Muscle of leg (tissue), 11 donors: Measurements from ENCODE around the gene LHX3. TPM values are rescaled to one million over a fixed set of nuclear protein-coding genes. Genes with fewer than 3 reads are reported as not detected.

Source experiments
- DNase-seq: peaks from one replicate; pipeline ENCODE4 v3.0.0; 2013
- H3K27ac ChIP-seq: one replicate; pipeline ENCODE4 v1.5.1; 2013; ENCODE audit warnings: mild to moderate bottlenecking, low read length, control low read depth
- H3K27me3 ChIP-seq: one replicate; pipeline ENCODE4 v1.6.1; 2013; ENCODE audit warnings: low read length; ENCODE audit not compliant: control insufficient read depth, insufficient read depth
- H3K36me3 ChIP-seq: one replicate; pipeline ENCODE4 v1.6.1; 2013; ENCODE audit warnings: low read length; ENCODE audit not compliant: control insufficient read depth, insufficient read depth
- H3K4me1 ChIP-seq: one replicate; pipeline ENCODE4 v1.6.1; 2013; ENCODE audit warnings: low read length; ENCODE audit not compliant: control insufficient read depth, insufficient read depth
- H3K4me3 ChIP-seq: one replicate; pipeline ENCODE4 v1.5.1; 2013; ENCODE audit warnings: low read length, control low read depth
- H3K9me3 ChIP-seq: replicated peaks from 2 replicates; pipeline ENCODE4 v1.6.1; 2013; ENCODE audit warnings: low read depth, low read length; ENCODE audit not compliant: control insufficient read depth
- WGBS: methylation state at CpG from one replicate; pipeline ENCODE4 v1.1.5; 2013; ENCODE audit warnings: missing lambda C conversion rate; ENCODE audit not compliant: insufficient coverage; 5-methylcytosine and 5-hydroxymethylcytosine counted together
- polyA plus RNA-seq, 8 donors: library from polyadenylated mRNA; unstranded; fragments of 120-200 nt; gene quantifications; one replicate each; pipeline versions ENCODE4 v1.2.1 to v1.2.3, GENCODE V29; 2013; ENCODE audit warnings: inconsistent platforms in 1 of 8, low replicate concordance in 1 of 8; ENCODE audit not compliant: insufficient read length in 8 of 8, insufficient read depth in 1 of 8
- total RNA-seq: library from RNA; stranded (reverse); fragments of 120-200 nt; gene quantifications from one replicate; pipeline ENCODE4 v1.2.4, GENCODE V29; 2013

Gene LHX3
- total and polyA plus RNA-seq, 9 donors, result 0.24 TPM; not detected in 8

GRCh38 chr9:136199391-136200288 lies 5.3 kb downstream of the LHX3 start:
- Histone ChIP-seq H3K9me3 (no peaks in the 10 kb centered on the region), H3K36me3 (no peaks in the 10 kb centered on the region), H3K4me1 (no peaks in the 10 kb centered on the region), H3K4me3 (no peak overlapping the region), H3K27ac (no peak overlapping the region), H3K27me3 (peaks cover 95% of the 10 kb centered on the region)
- 4% methylated on average over 60 of the region's 71 CpGs for WGBS
- DNase-seq, result no peak

GRCh38 chr9:136198605-136199083 lies 6.3 kb downstream of the LHX3 start:
- no peak overlapping the region for H3K4me3 ChIP-seq
- no peaks in the 10 kb centered on the region for H3K36me3 ChIP-seq
- DNase-seq, result no peak
- under 1% methylated on average over 59 of the region's 62 CpGs for WGBS
- peaks cover 95% of the 10 kb centered on the region for H3K27me3 ChIP-seq
- H3K27ac ChIP-seq, result no peak overlapping the region
- no peaks in the 10 kb centered on the region for H3K9me3 ChIP-seq
- no peaks in the 10 kb centered on the region for H3K4me1 ChIP-seq

- H3K27ac ChIP-seq, result no peak overlapping the region
- H3K4me1 ChIP-seq, result no peaks in the 10 kb centered on the region
- H3K36me3 ChIP-seq, result no peaks in the 10 kb centered on the region
- H3K4me3 ChIP-seq, result no peak overlapping the region
- WGBS, result 0% methylated on average over 9 of the region's 18 CpGs
- peaks cover 92% of the 10 kb centered on the region for H3K27me3 ChIP-seq
- H3K9me3 ChIP-seq, result no peaks in the 10 kb centered on the region
- DNase-seq, result no peak
Measured at GRCh38 chr9:136197930-136198604, 6.9 kb downstream of the LHX3 start.

- H3K27ac ChIP-seq, result no peak overlapping the region
- no peaks in the 10 kb centered on the region for H3K36me3 ChIP-seq
- no peak for DNase-seq
- WGBS, result 3% methylated on average over 17 of the region's 35 CpGs
- no peaks in the 10 kb centered on the region for H3K4me1 ChIP-seq
- no peak overlapping the region for H3K4me3 ChIP-seq
- peaks cover 93% of the 10 kb centered on the region for H3K27me3 ChIP-seq
- H3K9me3 ChIP-seq, result no peaks in the 10 kb centered on the region
Measured at GRCh38 chr9:136197084-136197875, 7.6 kb downstream of the LHX3 start.

- H3K36me3 ChIP-seq, result no peaks in the 10 kb centered on the region
- H3K27me3 ChIP-seq, result peaks cover 94% of the 10 kb centered on the region
- WGBS, result 0% methylated on average over 15 of the region's 16 CpGs
- H3K4me3 ChIP-seq, result no peak overlapping the region
- H3K27ac ChIP-seq, result no peak overlapping the region
- H3K4me1 ChIP-seq, result no peaks in the 10 kb centered on the region
- DNase-seq, result no peak
- H3K9me3 ChIP-seq, result no peaks in the 10 kb centered on the region
Measured at GRCh38 chr9:136196404-136197083, 8.4 kb downstream of the LHX3 start.

GRCh38 chr9:136194540-136194939 lies 10.4 kb downstream of the LHX3 start:
- Histone ChIP-seq H3K27ac (no peak overlapping the region), H3K4me1 (no peaks in the 10 kb centered on the region), H3K36me3 (no peaks in the 10 kb centered on the region), H3K9me3 (no peaks in the 10 kb centered on the region), H3K27me3 (peaks cover 94% of the 10 kb centered on the region), H3K4me3 (no peak overlapping the region)
- 0% methylated on average over 4 of the region's 5 CpGs for WGBS
- no peak for DNase-seq

- Histone ChIP-seq H3K4me1 (no peaks in the 10 kb centered on the region), H3K27ac (no peak overlapping the region), H3K27me3 (peaks cover 96% of the 10 kb centered on the region), H3K4me3 (no peak overlapping the region), H3K36me3 (no peaks in the 10 kb centered on the region), H3K9me3 (no peaks in the 10 kb centered on the region)
- no peak for DNase-seq
- WGBS, result under 1% methylated on average over 34 of the region's 45 CpGs
Measured at GRCh38 chr9:136193891-136194279, 11.0 kb downstream of the LHX3 start.

- Histone ChIP-seq H3K4me3 (no peak overlapping the region), H3K36me3 (no peaks in the 10 kb centered on the region), H3K27ac (no peak overlapping the region), H3K27me3 (peaks cover 93% of the 10 kb centered on the region), H3K9me3 (no peaks in the 10 kb centered on the region), H3K4me1 (no peaks in the 10 kb centered on the region)
- 1% methylated on average over 82 of the region's 96 CpGs for WGBS
- DNase-seq, result no peak
Measured at GRCh38 chr9:136193127-136193890, 11.6 kb downstream of the LHX3 start.
